Stomach (tissue), 4 donors: ENCODE measurements around the gene FARS2.

Source experiments
- POLR2A ChIP-seq, 4 donors: fragments of 450-650 bp; IDR thresholded peaks; one replicate each; pipeline ENCODE4 v1.6.1; 2016; ENCODE audit warnings: antibody characterized with exemption in 4 of 4, control low read depth in 2 of 4, mild to moderate bottlenecking in 1 of 4, moderate library complexity in 1 of 4
- TF ChIP-seq, protein P1 (sequence below), 7 experiments: fragments of 450-650 bp in 4 of 7; fragments of 200-600 bp in 3 of 7; sonication (generic) in 3 of 7; IDR thresholded peaks; one replicate each; pipeline ENCODE4 v1.5.1; 2016 to 2019; ENCODE audit warnings: antibody characterized with exemption in 7 of 7, control low read depth in 2 of 7, mild to moderate bottlenecking in 1 of 7

DNA sequence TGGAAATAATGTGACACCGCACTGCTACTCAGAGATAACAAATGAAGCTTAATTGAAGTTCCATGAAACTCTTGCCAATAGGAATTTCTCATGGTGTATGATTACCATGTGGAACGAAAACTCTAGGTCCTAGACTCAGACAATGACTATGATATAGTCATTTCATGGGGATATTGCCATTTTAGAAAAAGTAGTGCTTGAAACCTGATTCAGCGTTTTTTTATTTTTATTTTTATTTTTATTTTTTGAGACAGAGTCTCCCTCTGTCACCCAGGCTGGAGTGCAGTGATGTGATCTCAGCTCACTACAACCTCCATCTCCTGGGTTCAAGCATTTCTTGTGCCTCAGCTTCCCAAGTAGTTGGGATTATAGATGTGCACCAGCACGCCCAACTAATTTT is 253.9 kb downstream of the FARS2 start:
- TF ChIP-seq, protein P1, sequence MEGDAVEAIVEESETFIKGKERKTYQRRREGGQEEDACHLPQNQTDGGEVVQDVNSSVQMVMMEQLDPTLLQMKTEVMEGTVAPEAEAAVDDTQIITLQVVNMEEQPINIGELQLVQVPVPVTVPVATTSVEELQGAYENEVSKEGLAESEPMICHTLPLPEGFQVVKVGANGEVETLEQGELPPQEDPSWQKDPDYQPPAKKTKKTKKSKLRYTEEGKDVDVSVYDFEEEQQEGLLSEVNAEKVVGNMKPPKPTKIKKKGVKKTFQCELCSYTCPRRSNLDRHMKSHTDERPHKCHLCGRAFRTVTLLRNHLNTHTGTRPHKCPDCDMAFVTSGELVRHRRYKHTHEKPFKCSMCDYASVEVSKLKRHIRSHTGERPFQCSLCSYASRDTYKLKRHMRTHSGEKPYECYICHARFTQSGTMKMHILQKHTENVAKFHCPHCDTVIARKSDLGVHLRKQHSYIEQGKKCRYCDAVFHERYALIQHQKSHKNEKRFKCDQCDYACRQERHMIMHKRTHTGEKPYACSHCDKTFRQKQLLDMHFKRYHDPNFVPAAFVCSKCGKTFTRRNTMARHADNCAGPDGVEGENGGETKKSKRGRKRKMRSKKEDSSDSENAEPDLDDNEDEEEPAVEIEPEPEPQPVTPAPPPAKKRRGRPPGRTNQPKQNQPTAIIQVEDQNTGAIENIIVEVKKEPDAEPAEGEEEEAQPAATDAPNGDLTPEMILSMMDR (IDR thresholded peaks at IDR 0.05), result no peak
- no peak for TF ChIP-seq POLR2A (IDR thresholded peaks at IDR 0.05)
